Activated CD8-positive, alpha-beta memory T cell treated with anti-CD3 and anti-CD28 coated beads, Interleukin-2, amount 50 U/mL, for 1 hour (primary cell): ENCODE results near the gene CHST14.

ENCODE experiments used
- DNase-seq: peaks from one replicate; pipeline ENCODE4 v3.0.0-alpha.2; 2020; ENCODE audit errors: extremely low read depth

CHST14 gene

DNA sequence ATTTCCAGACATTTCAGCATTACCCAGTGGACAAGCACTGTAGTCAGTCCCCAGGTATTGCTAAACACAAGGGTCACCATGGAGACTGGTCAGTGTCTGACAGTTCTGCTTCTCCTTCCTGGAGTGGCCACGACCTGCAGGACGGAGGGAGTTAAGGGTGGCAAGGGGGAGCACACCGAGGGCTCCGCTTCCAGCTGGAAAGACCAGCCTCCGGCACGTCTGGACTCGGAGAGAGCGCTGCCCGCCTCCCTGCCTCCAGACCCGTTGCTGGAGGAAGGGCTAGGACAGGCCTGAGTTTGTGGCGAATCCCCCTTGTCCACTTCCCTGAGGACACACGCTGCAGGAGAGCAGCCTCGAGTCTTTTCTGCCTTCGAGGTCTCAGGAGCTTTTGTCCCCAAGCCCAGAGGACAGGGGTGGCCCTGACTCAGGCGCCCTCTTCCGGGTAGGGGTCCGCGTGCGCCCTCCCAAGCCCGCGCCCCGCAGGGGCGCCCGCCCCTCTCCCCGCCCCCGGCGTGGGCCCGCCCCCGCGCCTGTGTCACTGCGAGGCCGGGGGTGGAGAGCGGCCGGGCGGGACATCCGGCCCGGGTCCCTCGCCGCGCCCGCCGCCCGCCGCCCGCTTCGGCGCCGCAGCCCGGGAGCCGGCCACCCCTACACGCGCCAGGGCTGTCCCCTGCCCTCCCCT, at the start of gene CHST14:
CHST14 (plus strand) TSS at position 562 of the 682 bp plus-strand sequence. CDS start 230 bp downstream, outside the sequence.
- DNase-seq, result no peak

- DNase-seq, result peak; percentile 41
These were observed 49.3 kb upstream of the CHST14 start for GRCh38 chr15:40421246-40422157.

DNA sequence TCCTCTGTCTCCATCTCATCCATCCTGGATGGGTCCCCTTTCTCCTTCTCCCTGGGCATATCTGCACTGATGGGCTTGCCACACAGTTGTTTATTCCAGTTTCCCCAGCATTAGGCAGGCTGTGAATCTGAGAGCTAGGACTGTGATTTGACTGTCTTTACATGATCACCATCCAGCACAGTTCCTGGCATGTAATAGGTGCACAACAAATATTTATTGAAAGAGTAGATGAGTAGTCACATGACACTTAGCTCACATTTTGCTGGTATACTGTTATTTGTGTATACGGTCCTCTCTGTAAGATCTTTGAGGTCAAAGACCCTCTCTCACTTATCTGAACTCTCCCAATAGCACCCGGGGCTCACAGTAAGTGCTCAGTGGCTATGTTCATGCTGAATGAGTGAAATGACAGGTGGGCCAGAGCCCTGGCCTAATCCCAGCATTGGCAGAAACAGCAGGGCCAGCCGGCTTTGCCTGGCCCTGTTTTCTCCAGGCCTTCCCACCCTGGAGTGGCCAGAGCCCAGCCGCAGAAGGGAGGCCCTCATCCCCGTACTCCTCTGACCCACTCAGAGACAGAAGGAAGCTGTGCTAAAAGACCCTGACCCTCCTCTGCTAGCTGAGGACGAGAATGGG, 46.2 kb upstream of the CHST14 start:
- no peak for DNase-seq

- no peak for DNase-seq
These were observed 45.1 kb upstream of the CHST14 start for GRCh38 chr15:40425681-40426080.

GRCh38 chr15:40427188-40427587, 43.6 kb upstream of the CHST14 start:
- no peak for DNase-seq

DNA sequence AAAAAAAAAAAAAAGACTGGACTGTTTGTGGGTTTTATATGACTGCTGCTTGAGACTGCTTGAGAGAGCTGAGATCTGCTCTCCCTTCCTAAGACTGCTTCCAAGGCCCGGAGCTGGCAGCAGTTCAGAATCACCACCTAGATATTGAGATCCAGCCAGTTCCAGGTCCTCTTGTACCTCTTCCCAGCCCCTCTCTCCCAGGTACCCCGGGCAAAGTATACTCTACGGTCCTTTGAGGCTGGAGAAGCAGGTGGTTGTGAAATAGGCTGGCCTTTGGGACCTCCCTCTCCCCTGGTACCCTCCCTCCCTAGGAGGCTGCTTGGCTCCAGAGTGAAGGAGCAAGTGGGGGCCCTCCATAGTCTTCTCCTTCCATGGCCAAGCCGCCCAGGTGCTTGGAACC, 42.6 kb upstream of the CHST14 start:
- no peak for DNase-seq

DNA sequence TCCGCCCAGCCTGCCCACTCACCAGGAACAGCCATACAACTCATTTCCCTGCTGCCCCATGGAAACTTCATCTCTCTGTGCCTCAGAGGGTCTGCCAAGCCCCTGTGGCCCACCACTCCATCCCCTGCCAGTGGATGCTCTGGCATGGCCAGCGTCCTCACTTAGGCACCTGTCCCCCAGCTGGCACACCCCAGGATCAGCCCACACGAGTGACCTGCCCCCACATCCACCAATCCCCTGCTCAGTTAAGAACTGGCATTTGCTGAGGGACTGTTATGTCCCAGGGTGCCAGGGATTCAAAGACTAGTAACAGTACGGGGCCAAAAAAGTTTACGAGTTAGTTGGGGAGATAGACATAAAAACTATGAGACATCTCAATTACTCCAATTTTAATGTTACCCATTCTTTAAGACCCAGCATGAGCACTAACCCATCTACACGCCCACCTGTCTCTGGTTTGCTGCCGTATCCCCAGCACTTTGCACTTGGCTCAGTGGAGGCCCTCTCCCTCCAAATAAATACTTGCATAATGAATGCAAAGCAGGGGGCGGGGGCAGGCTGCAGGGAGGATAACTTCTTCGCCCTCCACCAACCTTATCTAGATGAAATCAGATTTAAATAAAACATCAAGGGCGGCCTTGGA, 41.6 kb upstream of the CHST14 start:
- DNase-seq, result no peak

- no peak for DNase-seq
These were observed 40.4 kb upstream of the CHST14 start for GRCh38 chr15:40430271-40430805.

DNA sequence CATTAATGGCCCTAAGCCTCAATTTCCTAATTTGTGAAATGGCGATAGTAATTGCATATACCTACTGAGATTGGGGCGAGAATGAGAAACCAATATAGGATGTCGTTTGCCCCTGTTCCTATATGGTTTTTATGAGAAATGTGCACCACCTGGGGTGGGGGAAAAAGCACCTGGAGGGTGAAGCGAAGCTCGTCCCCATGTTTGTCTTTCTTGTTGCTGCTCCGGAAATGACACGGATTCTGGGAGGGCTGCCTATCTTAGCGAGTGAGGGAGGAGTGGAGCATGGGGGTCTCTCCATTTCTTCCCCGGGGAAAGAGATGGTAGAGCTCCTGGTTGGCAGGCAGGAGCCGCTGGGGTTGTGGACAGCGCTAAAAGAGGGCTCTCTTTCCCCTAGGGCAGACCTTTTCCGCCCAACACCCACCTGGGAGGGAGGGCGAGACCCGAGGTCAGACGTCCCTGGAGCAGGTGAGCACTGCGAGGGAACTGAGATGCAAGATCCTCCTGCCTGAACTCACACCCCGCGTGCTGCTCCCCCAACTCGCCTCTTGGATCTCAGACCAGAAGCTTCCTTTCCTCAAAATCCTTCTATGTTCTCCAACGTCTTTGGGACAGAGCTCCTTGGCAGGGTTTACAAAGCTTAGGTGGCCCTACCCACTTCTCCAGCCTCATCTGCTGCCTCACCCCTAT, 35.6 kb upstream of the CHST14 start:
- no peak for DNase-seq

DNA sequence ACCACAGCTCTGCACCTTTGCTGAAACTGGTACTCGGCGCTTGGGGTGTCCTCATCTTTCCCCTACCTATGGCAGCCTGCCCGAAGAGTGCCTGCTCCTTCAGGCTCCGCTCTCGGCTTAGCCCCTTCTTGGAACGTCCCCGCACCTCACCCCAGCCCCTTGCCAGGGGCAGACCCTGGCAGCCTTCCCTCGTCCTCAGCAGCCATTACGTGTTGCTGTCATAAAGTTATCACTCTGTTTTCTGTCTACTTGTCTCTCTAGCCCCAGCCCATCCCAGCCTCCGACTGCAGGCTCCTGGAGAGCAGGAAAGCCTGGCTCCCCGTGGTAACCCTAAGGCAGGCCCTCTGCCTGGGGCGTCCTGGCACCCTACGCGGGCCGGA, 35.1 kb upstream of the CHST14 start:
- DNase-seq, result no peak

DNA sequence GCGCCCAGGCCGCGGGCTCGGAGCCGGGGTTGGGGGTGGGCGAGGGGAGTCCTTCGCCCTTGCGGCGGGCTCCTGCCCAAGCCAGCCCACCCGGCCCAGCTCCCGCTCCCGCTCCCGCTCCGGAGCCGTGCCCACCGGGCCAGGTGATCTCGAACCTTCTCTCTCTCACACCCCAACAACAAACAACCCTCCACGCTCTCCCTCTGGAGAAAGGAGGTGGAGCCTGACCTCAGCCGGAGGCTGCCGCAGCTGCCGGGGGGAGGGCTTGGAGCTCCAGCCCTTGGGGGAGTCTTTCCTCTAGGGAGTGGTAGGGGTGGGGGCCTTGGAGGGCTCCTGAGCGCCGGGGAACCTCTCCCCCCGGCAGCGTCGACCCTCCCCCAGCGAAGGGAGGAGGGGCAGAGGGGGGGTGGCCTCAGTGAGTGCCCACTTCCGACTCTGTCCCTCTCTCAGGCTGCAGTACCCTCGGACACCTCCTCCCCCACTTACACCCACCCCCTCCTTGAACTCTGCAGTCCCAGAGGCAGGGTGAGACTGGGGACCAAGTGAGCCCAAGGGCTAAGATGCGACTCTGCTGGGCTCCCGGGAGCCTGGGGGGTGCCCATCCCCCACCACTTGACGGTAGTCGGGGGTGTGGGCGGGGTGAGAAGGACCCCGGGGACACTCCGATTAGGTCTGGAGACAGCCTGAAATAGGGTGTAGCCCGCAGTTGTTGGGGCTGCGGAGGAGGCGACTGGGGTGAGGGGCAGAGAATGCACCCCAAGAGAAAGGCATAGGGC, 34.5 kb upstream of the CHST14 start:
- no peak for DNase-seq

DNA sequence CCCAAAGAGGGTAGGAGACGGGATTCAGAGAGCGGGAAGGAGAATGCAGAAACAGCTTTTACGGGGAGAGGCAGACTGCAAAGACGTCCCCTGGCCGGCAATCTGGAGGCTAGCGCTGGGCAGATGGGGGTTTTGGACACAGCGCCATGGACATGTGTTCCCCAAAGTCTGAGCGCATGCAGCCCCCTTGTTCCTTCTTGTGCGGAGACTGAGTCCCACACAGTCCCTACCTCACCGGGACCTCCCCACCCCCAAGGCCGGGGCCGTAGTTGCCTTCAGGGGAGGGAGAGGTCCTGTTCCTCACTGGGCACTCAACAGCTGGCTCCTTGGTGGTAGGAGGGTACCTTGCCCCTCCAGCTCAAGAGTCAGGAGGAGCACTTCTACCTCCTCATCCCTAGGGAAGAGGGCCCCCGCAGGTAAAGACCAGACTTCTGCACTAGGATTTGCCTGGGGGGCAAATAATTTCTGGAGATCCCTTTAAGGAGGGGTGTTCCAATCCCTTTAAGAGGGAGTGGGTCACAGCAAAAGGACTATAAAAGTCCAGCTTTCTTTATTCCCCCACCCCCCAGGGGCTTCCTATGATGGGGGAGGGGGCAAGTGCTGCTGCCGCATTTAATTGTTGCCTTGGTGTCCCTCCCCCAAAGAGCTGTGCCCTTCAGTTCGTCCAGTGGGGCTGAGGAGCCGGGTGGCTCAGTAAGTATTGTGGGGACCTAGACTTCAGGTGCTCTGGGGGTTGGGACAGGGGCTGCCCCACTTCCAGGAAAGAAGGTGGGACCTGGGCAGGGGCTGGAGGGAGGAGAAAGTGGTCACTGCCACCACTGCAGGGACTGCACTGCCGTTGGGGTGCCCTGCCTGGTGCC, 33.7 kb upstream of the CHST14 start:
- no peak for DNase-seq

DNA sequence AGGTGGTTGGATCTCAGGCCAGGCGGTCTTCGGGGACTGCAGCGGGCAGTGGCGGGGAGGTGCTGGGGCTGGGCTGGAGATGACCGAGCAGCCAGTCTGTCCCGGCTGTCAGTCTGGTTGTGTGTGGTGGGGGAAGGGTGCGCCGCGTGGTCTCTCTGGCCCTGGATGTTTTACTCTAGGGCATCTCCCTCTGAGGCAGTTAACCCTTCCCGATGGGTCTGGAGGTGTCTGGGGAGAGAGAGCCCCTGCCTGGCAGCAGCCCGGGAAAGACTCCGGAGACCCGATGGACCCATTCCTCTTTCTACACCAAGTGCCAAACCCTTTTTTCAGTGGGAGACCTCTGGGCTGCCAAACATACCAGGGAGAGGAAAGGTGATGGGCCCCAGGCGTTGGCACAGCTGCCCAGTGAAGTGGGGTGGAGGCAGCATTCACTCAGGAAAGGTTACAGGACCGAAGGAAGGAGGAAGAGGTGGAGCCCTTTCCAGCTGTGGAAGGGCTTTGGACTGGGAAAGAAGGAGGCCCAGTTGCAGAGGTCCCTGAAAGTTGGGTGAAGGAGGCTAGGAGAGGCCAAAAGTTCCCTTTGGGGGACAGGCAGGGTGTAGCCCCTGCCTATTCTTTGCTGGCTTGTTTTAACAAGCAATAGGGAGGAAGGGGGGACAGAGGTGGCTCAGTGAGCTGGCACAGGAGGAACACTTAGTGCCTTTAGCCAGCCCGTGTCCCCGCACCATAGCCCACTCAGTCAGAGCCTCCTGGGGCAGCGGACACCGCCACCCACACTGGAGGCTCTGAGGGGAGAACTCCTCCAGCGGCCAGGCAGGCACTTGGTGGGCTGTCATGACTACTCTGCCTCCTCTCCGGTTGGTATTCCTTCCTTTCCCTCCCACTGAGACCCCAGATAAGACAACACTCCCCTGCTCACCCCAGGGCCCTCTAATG, 32.8 kb upstream of the CHST14 start:
- no peak for DNase-seq

- DNase-seq, result no peak
These were observed 32.1 kb upstream of the CHST14 start for GRCh38 chr15:40438712-40439111.

DNA sequence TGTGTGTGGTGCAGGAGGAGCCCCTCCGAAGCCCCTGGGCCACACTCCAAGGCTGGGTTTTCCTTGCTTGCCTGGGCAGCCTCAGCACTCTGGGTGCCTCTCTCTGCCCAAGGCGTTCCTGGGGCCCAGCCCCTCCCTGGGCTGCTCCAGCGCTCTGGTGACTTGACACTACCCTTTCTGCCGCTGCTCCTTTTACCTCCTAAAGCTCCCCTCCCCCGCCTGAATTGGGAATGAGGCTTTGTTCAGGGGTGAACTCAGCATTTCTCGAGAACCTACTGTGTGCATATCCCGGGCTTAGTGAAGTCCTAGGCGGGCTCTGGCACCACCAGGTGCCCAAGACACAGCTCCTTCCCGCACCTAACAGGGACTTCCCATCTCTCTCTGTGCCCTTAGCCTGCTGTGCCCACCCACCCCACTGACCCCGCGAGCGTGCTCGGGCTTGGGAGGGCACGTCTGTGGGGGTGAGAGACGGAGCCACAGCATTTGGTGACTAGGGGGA, 31.3 kb upstream of the CHST14 start:
- no peak for DNase-seq

GRCh38 chr15:40439960-40440742, 30.6 kb upstream of the CHST14 start:
- no peak for DNase-seq
